Fibroblast of peridontal ligament (primary cell): ENCODE results near the gene PDK3.

Experiments used
- DNase-seq: peaks from one replicate; pipeline ENCODE4 v3.0.0-alpha.2; 2010; ENCODE audit errors: extremely low read depth

The PDK3 gene

DNA sequence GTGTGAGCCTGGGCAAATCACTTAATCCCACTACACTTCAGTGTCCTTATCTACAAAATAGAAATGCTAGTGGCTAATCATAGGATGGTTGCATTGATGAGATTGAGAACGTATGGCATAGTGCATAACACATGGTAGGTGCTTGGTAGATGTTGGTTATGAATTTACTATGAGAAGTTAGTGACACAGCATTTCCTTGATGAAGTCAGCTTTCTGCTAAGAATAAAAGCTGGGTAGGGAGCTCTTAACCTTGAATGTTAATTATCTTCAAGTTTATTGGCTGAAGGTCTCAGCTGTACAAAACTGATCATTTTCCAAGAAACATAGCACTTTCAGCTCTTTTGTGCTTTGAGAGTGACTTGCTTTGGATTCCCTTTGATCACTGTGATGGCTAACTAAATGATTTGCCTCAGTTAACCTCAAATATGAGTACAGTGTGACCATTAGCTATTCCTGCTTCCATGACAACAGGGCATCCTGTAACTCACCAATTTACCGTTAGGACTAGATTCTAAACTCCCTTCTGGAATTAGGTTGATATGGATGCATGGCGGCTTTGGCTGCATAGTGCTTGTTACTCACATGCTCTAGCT is 17.8 kb downstream of the PDK3 start:
- no peak for DNase-seq

DNA sequence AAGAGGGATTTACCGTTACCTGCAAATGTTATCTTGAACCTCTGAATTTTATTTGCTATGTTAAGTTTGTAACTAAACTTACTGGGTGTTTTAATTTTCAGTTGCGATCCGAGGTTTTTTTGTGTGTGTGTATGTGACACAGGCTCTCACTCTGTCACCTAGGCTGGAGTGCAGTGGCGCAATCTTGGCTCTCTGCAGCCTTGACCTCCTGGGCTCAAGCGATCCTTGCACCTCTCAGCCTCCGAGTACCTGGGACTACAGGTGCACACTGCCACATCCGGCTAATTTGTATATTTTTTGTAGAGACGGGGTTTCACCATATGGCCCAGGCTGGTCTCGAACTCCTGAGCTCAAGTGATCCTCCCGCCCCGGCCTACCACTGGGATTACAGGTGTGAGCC is 18.5 kb downstream of the PDK3 start:
- DNase-seq, result no peak

DNA sequence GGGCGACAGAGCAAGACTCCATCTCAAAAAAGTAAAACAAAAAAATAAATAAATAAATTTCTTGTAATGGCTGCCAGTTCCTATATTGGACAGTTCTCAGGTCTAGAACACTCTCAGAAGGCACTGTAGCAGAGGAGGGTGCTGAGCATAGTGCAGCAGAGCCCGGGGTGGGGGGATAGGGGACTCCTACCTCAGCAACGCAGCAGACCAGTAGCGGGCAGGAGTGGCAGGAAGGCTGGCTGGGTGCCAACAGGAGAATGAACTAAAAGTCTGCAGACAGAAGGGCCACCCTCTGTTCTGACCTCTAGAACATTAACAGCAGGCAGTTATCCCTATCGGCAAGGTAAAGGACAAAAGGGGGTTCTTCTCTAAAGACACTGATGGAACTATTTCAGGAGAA is 20.2 kb downstream of the PDK3 start:
- no peak for DNase-seq

DNA sequence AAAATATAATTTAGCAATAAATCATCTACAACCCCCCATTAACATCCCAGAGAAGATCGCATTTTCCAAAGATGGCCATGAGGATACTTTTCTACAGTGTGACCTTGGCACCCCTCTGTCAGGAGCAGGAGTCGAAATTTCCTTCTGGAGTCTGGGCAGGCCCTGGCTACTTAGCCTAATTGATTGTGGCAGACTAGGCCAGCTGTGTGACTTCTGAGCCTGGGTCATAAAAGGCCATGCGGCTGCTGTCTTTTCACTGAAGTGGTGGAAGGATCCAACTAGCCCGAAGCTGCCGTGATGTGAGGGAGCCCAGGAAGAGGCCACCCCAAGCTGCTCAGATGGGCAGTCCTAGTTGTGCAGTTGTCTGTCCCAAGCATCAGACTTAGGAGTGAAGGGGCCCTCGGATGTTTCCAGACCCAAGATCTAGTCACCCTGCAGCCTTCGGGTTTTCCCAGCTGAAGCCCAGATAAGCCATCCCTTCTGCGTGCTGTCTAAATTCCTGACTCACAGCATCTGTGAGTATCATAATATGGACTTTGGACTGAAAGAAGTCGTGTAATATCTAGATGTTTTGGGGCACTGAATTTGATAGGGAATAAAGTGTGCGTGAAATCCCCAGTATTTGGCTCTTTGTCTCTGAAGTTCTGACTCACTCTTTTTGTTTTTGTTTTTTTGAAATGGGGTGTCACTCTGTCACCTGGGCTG is 21.0 kb downstream of the PDK3 start:
- no peak for DNase-seq

DNA sequence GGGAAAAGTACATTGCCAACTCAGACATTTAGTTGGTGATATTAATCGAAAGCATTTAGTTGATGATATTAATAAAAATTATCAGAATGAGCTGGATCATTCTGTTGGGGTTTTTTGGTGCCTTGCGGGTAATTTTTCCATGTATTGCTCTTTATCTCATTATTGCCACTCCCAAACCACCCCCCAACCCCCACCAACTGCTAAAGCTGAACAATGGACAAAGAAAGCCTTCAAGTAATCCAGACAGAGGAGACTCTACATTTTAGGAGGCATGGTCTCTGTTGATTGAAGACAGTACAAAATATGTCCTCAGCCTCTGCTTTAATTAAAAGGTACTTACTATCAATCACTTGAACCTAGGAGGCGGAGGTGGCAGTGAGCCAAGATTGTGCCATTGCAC is 22.5 kb downstream of the PDK3 start:
- DNase-seq, result no peak

DNA sequence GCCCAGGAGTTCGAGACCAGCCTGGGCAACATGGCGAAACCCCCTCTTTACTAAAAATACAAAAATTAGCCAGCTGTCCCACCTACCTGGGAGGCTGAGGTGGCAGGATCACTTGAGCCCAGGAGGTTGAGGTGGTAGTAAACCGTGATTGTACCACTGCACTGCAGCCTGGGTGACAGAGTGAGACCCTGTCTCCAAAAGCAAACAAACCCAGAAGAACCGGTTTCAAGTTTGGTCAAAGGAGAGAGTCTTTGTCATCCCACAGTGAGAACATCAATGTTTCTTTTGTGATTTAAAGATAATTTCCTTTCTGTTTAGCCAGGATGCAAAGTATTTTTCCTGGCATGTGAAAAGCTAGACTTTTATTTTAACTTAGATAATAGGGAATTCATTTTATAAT is 26.7 kb downstream of the PDK3 start:
- DNase-seq, result no peak

DNA sequence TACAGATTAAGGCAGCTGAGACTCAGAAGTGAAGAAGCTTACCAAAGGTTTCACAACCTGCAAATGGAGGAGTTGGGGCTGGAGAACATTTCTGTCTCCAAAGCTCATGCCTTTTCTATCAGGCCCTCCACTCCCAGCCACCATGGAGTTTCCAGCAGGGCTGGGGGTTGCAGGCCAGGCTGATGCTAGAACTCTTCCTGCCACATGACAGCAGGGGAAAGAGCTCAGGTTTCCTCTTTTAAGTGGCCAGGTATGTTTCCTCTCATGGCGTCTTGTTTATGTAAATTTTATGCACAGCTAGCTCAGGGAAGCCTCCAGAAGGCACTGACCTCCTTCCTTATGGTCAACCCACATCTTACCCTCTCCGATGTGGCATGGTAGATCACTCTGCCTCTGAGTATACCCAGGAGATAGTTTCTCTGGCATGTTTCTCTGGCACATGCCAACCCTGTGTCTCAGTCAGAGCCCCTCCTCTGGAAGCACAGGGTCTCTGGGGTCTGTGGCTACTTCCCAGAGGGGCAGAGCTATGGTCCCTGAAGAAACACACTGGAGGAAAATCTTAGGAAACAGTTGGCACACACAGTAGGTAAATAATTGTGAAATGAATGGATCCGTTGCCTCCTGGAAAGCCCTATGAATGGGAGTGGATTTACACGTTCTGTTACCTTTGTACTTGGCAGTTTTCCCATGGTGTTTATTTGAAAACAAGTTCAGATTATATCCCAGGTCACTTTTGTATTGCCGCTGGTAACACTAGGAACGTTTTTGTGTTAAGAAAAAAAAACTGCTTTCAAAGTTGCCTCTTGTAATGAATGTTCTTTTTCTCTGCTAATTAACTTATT is 28.9 kb downstream of the PDK3 start:
- no peak for DNase-seq

DNA sequence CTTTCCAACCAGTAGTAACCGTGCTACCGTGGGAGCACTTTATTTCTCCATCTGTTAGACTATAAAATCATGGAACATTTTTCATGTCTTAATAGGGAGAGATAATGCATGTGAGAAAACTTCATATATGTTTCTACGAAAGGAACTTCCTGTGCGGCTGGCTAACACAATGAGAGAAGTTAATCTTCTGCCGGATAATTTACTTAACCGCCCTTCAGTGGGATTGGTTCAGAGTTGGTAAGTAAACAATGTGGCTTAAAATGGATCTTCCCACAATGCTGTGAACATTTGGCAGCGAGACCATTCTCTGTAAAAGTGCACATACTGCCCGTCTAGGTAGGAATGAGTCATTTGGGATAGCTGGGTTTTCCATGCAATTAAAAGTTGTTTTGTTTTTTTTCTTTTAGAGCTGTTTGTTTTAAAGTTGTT is 29.6 kb downstream of the PDK3 start:
- peak; percentile 66 for DNase-seq

DNA sequence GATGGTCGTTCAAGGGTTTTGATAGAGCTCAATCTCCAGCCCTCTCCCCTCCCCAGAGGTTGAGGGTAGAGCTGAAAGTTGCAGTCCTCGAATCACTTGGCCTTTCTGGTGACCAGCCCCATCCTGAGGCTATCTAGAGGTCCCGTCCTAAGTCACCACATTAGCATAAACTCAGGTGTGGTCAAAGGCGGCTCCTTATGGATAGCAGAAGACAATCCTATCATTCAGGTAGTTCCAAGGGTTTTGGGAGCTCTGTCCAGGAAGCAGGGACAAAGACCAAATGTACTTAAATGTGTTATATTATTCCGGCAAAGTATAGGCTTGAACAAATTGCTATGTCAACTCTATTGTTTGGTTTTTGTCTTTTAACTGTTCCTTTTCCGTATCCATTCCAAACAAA is 30.6 kb downstream of the PDK3 start:
- DNase-seq, result no peak

DNA sequence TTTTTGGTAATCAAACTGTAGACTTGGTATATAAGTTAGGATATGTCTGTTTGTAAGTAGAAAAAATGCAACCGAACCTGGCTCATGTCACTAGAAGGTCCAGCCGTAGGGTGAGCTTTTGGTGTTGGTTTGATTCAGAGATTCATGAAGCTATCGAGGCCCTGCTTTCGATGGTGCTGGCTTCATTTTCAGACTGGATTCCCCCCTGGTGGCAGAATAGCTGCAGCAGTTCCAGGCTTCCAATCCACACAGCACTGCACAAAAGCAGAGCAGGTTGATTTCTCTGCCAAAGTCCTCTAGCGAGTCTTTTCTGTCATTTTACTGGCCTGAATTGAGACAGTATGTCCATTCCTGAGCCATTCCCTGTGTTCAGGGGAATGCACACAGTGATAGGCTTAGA is 33.1 kb downstream of the PDK3 start:
- peak; percentile 11 for DNase-seq

DNA sequence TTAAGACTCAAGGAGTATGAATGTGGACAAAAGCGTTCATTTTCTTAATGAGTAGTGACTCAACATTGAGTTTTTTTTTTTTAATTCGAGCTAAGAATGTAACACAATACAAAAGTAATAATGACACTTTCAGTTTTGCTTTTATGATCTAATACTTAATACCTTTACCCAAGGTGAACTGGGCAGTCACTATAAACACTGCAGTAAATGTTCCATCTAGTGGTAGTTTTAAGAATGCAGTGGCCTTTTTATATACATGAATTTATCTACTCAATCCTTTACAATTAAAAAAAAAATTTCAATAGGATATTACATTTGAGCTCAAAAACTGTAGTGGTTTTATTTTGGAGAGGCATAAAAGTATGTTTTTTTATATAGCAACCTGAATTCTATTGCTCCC is 33.9 kb downstream of the PDK3 start:
- DNase-seq, result peak; percentile 27

DNA sequence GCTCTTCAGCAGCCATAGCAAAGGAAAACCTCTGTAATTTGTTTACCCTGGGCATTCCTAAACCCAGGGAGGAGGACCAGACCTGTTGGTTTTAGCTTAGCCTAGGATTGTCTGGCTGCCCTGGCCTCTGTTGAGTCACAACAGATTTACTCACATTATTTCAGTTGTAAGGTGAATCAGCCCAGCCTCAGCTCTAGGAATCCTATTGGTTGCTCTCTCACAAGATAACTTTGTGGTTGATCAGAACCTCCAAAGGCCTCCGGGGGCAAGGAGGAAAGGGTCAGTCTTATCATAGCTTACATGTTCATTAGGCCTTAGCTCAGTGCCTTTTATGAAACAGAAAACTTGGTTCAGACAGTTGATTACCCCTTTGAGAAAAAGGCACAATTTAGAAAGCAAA is 41.0 kb downstream of the PDK3 start:
- peak; percentile 8 for DNase-seq

DNA sequence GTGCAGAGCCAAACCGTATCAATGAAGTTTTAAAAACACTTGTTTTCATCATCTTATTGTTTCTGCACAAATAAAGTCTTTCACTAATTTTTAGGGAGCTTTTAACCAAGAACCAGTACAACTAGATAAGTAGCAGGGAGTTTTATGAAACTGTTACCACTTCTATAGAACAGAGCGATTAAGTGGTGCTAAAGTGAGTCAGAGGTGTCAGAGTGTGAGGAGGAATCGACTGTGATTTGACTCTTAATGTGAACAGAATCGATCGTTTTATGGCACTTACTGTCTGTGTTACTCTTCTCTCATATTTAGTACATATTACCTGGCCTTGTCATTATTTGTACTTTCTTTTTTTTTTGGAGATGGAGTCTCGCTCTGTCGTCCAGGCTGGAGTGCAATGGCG is 43.3 kb downstream of the PDK3 start:
- DNase-seq, result no peak

DNA sequence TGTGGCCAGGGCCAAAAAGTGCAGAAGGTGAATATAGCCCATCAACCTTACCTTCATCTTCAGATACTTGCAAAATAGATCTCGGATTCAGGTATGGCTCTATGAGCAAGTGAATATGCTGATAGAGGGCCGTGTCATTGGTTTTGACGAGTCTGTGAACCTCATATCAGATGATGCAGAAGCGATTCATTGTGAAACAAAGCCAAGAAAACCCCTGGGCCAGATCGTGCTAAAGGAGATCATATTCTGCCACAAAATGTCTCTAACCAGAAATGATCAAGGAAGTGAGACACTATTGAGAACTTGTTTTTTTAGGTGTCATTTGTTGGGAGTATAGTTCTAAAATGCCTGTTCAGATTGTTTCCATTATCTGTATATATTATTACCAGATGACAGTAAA is 48.3 kb downstream of the PDK3 start:
- DNase-seq, result no peak

DNA sequence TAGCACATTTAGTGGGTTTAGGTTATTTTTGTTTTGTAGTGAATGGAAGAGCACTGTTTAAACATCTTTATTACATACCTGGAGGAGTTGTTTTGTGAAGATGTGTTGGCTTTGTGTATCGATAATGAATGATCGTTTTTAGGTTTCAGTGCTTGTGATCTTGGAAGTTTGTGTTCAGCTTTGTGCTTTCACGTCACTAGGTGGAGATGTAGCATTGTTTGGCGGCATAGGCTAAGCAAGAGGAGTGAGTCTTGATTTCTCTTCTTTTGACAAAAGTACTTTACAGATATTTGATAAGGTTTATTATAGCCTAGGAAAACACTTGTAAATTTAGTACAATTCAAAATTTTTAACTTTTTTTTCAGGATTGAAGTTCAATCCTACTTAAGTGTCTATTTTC is 50.4 kb downstream of the PDK3 start:
- peak; percentile 36 for DNase-seq

DNA sequence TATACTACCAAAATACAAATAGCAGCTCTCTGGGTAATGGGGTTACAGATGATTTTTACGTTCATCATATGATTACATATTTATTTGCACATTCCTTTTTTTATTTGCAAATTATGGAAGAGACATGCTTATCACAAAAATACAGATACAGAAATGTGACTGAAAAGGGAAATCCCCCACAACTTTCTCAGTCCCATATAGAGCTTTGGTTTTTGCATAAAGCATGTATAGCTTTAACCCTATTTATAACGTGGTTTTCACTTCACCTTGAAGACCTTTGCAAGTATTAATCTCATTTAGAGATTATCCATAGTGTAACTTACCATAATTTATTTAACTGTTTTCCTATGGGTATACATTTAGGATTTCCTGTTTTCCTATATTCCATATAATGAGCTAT is 55.4 kb downstream of the PDK3 start:
- no peak for DNase-seq

DNA sequence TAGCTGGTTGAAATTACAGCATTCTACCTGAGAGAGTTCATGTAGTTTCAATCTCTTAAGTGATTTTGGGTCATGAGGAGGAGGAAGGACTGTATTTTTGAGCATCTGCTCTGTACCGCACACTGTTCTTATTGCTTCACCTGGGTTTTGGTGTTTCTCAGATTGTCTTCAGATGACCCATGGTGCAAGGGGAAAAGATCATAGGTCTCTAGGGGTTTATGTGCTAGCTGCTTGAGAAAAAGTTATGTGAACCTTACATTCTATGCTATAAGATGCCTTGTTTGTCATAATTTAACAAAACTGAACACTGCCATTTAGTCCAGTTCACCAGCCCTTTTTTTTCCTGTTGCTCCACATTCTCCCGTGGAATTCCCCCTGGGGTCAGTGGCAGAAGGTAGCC is 60.4 kb downstream of the PDK3 start:
- DNase-seq, result no peak

DNA sequence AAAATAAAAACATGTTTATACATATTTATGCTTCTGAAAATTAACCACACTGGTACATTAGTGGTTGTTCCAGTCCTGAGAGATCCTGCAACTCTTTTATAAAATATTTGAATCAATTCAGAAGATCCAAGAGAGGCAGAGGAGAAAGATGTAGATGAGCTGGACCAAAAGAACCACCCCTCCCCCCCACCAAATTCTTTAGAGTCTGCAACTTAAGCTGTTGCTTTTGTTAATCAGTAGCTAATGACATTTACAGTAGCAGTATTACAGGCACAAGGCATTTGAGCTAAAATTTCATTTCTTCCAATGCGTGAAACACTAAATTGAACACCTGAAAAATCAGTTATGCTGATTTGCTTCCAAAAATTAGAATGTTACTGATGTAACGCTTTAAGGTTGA is 61.5 kb downstream of the PDK3 start:
- DNase-seq, result no peak

DNA sequence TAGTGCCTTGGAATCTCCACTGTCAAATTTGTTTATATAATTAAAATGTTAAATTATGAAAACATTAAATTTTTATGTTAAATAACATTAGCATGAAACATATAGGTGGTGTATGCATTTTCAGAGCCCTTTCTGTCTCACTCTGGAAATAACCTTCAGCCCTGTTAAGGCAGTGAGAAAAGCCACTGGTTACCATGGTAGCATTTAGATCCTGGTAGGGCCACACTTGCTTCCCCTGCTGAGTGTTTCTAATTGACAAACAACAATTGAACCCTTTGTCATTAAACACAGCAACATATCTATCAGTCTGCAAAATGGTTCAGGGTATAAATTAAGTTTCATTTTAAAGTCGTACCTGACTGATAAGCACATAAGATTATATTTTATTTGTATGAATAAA is 63.5 kb downstream of the PDK3 start:
- DNase-seq, result no peak

DNA sequence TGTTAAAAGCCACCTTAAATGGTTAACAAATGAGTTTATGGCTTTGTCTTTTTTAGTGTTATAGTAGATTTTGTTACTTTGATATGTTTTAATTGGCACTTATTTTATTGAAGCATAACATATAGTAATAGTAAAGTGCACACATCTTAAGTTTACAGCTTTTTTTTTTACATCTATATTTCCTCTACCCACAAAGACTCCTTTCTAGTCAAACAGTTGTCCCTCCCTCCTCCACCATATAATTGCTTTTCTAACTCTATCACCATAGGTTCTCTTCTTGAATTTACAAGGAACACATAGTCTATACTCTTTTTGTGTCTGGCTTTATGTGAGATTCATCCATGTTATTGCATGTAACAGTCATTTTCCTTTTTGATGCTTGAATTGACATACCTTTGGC is 71.5 kb downstream of the PDK3 start:
- DNase-seq, result no peak

DNA sequence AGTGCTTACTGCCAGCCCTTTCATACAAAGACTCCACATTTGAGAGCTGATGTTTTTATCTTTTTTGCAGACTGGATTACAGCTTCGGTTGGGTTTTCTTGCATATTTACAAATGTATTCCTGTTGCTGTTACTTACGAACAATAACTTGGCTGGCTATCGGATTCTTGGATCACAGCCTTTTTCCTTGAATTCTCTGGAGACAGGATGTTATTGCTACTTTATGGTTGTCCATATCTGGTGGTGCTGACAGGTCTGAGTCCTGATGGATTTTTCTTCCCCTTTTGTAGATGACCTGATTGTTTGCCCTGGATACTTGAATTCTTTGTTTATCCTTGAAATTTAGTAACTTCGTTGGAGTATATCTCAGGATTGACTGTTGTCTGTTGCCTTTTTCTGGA is 77.7 kb downstream of the PDK3 start:
- no peak for DNase-seq

DNA sequence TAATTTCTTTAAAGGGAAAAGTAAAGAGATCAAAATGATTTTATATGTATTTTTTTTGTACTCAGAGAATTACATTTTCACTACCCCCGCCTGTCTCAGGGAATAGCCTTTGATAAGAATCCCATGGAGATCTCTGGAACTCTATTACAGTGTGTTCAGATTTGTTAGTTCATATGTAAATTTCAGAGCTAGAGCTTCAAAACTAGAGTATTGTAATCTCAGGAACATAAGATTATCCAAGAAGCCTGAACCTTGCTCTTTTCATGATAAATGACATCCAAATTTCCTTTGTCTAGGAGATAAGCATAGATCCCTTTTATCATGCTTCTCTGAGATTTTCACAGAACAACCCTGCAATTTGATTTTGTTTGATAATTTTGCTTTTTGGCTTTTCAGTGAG is 82.9 kb downstream of the PDK3 start:
- no peak for DNase-seq

DNA sequence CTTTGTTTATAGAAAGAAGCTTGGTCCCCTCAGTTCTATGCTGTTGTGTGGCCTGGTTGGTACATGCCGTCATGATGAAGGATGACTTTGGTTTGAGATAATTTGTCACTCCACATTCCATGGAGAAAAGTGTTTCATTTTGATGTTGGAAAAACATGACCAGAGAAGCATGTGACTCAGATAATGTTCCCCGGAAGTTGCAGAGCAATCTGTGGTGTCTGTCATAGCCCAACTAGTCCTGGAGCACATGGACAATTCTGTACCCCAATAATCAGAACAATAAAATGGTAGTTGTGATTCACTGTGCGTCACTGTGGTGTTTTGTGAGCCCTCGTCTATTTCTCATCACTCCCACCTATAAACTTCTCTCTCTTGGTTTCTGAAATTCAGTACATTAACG is 85.1 kb downstream of the PDK3 start:
- no peak for DNase-seq
